ENCODE results near the gene DGKH.

DGKH gene

GRCh38 chr13:42055500-42056085 is 7.1 kb downstream of the DGKH start:
- TF ChIP-seq CTCF (conservative IDR thresholded peaks at IDR 0.05; ENCODE audit: low read depth, low read length): no peak
- Histone ChIP-seq H4K20me1 (ENCODE audit: insufficient read depth) (no peaks in the 10 kb centered on the region), H2AFZ (ENCODE audit: low read depth) (no peak overlapping the region; the same call in 1 of the 2 replicates), H3K27me3 (ENCODE audit: insufficient read depth, low read depth) (no peaks in the 10 kb centered on the region), H3K4me2 (peak overlapping the region; percentile 74), H3K27ac (peak overlapping the region; percentile 95), H3K79me2 (ENCODE audit: insufficient read depth, low read depth) (peaks cover 91% of the 10 kb centered on the region), H3K36me3 (ENCODE audit: insufficient read depth) (no peaks in the 10 kb centered on the region; the same call in 1 of the 2 replicates), H3K4me1 (ENCODE audit: low read depth, poor library complexity, severe bottlenecking) (peaks cover 87% of the 10 kb centered on the region), H3K4me3 (IDR thresholded peaks at IDR 0.05; ENCODE audit: insufficient read depth, low read depth, low read length) (no peak overlapping the region), H3K9ac (peak overlapping the region; percentile 80)

- Histone ChIP-seq H3K36me3 (ENCODE audit: insufficient read depth) (no peaks in the 10 kb centered on the region; the same call in 1 of the 2 replicates), H4K20me1 (ENCODE audit: insufficient read depth) (no peaks in the 10 kb centered on the region), H2AFZ (ENCODE audit: low read depth) (no peak overlapping the region), H3K79me2 (ENCODE audit: insufficient read depth, low read depth) (peaks cover 91% of the 10 kb centered on the region), H3K9ac (peak overlapping the region; percentile 80), H3K27me3 (ENCODE audit: insufficient read depth, low read depth) (no peaks in the 10 kb centered on the region), H3K4me3 (IDR thresholded peaks at IDR 0.05; ENCODE audit: insufficient read depth, low read depth, low read length) (no peak overlapping the region), H3K27ac (peak overlapping the region; percentile 95), H3K4me2 (peak overlapping the region; percentile 74), H3K4me1 (ENCODE audit: low read depth, poor library complexity, severe bottlenecking) (peaks cover 87% of the 10 kb centered on the region)
- TF ChIP-seq CTCF (conservative IDR thresholded peaks at IDR 0.05; ENCODE audit: low read depth, low read length): no peak
Measured at GRCh38 chr13:42056146-42056545, 7.7 kb downstream of the DGKH start.

- Histone ChIP-seq H2AFZ (ENCODE audit: low read depth) (no peak overlapping the region), H3K9ac (peak overlapping the region; percentile 80), H3K36me3 (ENCODE audit: insufficient read depth) (no peaks in the 10 kb centered on the region; the same call in 1 of the 2 replicates), H3K27ac (peak overlapping the region; percentile 95), H3K79me2 (ENCODE audit: insufficient read depth, low read depth) (peaks cover 91% of the 10 kb centered on the region), H3K27me3 (ENCODE audit: insufficient read depth, low read depth) (no peaks in the 10 kb centered on the region), H4K20me1 (ENCODE audit: insufficient read depth) (no peaks in the 10 kb centered on the region), H3K4me2 (peak overlapping the region; percentile 74), H3K4me1 (ENCODE audit: low read depth, poor library complexity, severe bottlenecking) (peaks cover 87% of the 10 kb centered on the region), H3K4me3 (IDR thresholded peaks at IDR 0.05; ENCODE audit: insufficient read depth, low read depth, low read length) (no peak overlapping the region)
- TF ChIP-seq CTCF (conservative IDR thresholded peaks at IDR 0.05; ENCODE audit: low read depth, low read length): no peak
Measured at GRCh38 chr13:42056583-42056982, 8.1 kb downstream of the DGKH start.

- H3K9ac ChIP-seq: peak overlapping the region; percentile 80; the same call in 1 of the 2 replicates
- H3K27me3 ChIP-seq (ENCODE audit: insufficient read depth, low read depth): no peaks in the 10 kb centered on the region
- no peak for TF ChIP-seq CTCF (conservative IDR thresholded peaks at IDR 0.05; ENCODE audit: low read depth, low read length)
- H4K20me1 ChIP-seq (ENCODE audit: insufficient read depth): no peaks in the 10 kb centered on the region
- H3K79me2 ChIP-seq (ENCODE audit: insufficient read depth, low read depth): peaks cover 90% of the 10 kb centered on the region
- peak overlapping the region; percentile 74 for H3K4me2 ChIP-seq
- H3K27ac ChIP-seq: peak overlapping the region; percentile 95
- H3K4me3 ChIP-seq (IDR thresholded peaks at IDR 0.05; ENCODE audit: insufficient read depth, low read depth, low read length): no peak overlapping the region
- no peaks in the 10 kb centered on the region; the same call in 1 of the 2 replicates for H3K36me3 ChIP-seq (ENCODE audit: insufficient read depth)
- H3K4me1 ChIP-seq (ENCODE audit: low read depth, poor library complexity, severe bottlenecking): peaks cover 83% of the 10 kb centered on the region
- no peak overlapping the region for H2AFZ ChIP-seq (ENCODE audit: low read depth)
Measured at GRCh38 chr13:42057918-42058530, 9.6 kb downstream of the DGKH start.
